NCI-H524 treated with DMSO at 0.1 percent for 48 hours (cell line): ENCODE results near the gene KCNAB1.
"Not testable (repeated sequence)": the region's sequence is repeated elsewhere in the genome, so short reads cannot be mapped to it uniquely, and the experiment has no call there.

ENCODE experiments used
- DNase-seq: peaks from one replicate; lab custom pipeline; 2025; lab: John Stamatoyannopoulos, UW

Gene KCNAB1

GRCh38 chr3:156542101-156543042 is 422.0 kb downstream of the KCNAB1 start:
- no peak for DNase-seq

GRCh38 chr3:156543043-156543555 is 422.7 kb downstream of the KCNAB1 start:
- no peak for DNase-seq

GRCh38 chr3:156547637-156548036 is 427.3 kb downstream of the KCNAB1 start:
- no peak for DNase-seq

- DNase-seq = no peak
Measured at GRCh38 chr3:156548041-156548687, 427.8 kb downstream of the KCNAB1 start.

GRCh38 chr3:156548902-156549301 is 428.5 kb downstream of the KCNAB1 start:
- no peak for DNase-seq

- no peak for DNase-seq
Measured at GRCh38 chr3:156551261-156551660, 430.9 kb downstream of the KCNAB1 start.

- DNase-seq = no peak
Measured at GRCh38 chr3:156551746-156552145, 431.4 kb downstream of the KCNAB1 start.

- DNase-seq = no peak
Measured at GRCh38 chr3:156552973-156553372, 432.6 kb downstream of the KCNAB1 start.

- no peak for DNase-seq
Measured at GRCh38 chr3:156553705-156554356, 433.5 kb downstream of the KCNAB1 start.

GRCh38 chr3:156554515-156554841 is 434.1 kb downstream of the KCNAB1 start:
- no peak for DNase-seq

- DNase-seq = peak; percentile 97
Measured at GRCh38 chr3:156554842-156555687, 434.7 kb downstream of the KCNAB1 start, which contains the start of gene SSR3. TSS of gene SSR3 (minus strand) at chr3:156555117. CDS start at chr3:156555089, 28 bp downstream.

- no peak for DNase-seq
Measured at GRCh38 chr3:156558389-156558788, 438.0 kb downstream of the KCNAB1 start.

GRCh38 chr3:156559321-156559720 is 438.9 kb downstream of the KCNAB1 start:
- no peak for DNase-seq

GRCh38 chr3:156561533-156561932 is 441.2 kb downstream of the KCNAB1 start:
- DNase-seq = no peak

GRCh38 chr3:156562486-156562885 is 442.1 kb downstream of the KCNAB1 start:
- DNase-seq = not testable (repeated sequence)

- DNase-seq = no peak
Measured at GRCh38 chr3:156563900-156564682, 443.7 kb downstream of the KCNAB1 start.

GRCh38 chr3:156569016-156569415 is 448.6 kb downstream of the KCNAB1 start:
- DNase-seq = not testable (repeated sequence)

GRCh38 chr3:156569881-156570280 is 449.5 kb downstream of the KCNAB1 start:
- DNase-seq = not testable (repeated sequence)

- no peak for DNase-seq
Measured at GRCh38 chr3:156575641-156576040, 455.3 kb downstream of the KCNAB1 start.

GRCh38 chr3:156576051-156576450 is 455.7 kb downstream of the KCNAB1 start:
- no peak for DNase-seq
